ENCODE data around the gene TNNC2. TPM values are rescaled to one million over a fixed set of nuclear protein-coding genes. Genes with fewer than 3 reads are reported as not detected.

Gene TNNC2
- total and polyA plus RNA-seq, 2 of the 8 experiments (the other 6 are each of a cell fraction or from before 2014, with no cell fraction given): 5.7 to 7.6 TPM

GRCh38 chr20:45782890-45783289 is 44.2 kb downstream of the TNNC2 start:
- no peak for DNase-seq (ENCODE audit: low read depth in 1 of 2, low spot score in 2 of 2)
- no peak overlapping the region for H2AK5ac ChIP-seq (ENCODE audit: low read depth, low read length)

More at GRCh38 chr20:45782890-45783289, 44.2 kb downstream of the TNNC2 start:
- Histone ChIP-seq H3K56ac (replicated peaks; ENCODE audit: insufficient read length, low read depth, low read length) (no peak overlapping the region), H4K5ac (ENCODE audit: insufficient read length, low read depth, low read length) (no peak overlapping the region), H2BK5ac (ENCODE audit: low read depth, low read length) (no peak overlapping the region), H3K4me1 (replicated peaks in 1 of 4; ENCODE audit: control insufficient read depth in 3 of 4, insufficient read depth in 4 of 4, low read length in 3 of 4) (no peaks in the 10 kb centered on the region), H2BK12ac (ENCODE audit: low read depth, low read length) (no peak overlapping the region), H2AFZ (ENCODE audit: low read length) (no peak overlapping the region), H3K27ac (ENCODE audit: low read depth, low read length) (no peak overlapping the region), H3K14ac (ENCODE audit: insufficient read length) (no peak overlapping the region), H2BK20ac (ENCODE audit: low read length) (no peak overlapping the region), H3K27me3 (replicated peaks in 1 of 4; ENCODE audit: control insufficient read depth in 3 of 4, extremely low read depth in 1 of 4, insufficient read depth in 3 of 4, low read length in 3 of 4) (no peaks in the 10 kb centered on the region), H2BK120ac (replicated peaks; ENCODE audit: low read depth, low read length) (no peak overlapping the region), H3K23me2 (ENCODE audit: low read depth, low read length) (no peaks in the 10 kb centered on the region; the same call in 1 of the 2 replicates), H4K8ac (ENCODE audit: extremely low read depth, insufficient read depth, low read length) (no peak overlapping the region), H3K79me1 (ENCODE audit: low read depth, low read length) (no peaks in the 10 kb centered on the region), H3K9me3 (ENCODE audit: insufficient read depth in 2 of 2, low read depth in 1 of 2, low read length in 1 of 2) (no peaks in the 10 kb centered on the region), H2BK15ac (ENCODE audit: low read length) (no peak overlapping the region), H4K91ac (replicated peaks; ENCODE audit: insufficient read length, low read length) (no peak overlapping the region), H3K36me3 (ENCODE audit: control insufficient read depth in 2 of 4, insufficient read depth in 4 of 4, low read length in 3 of 4) (no peaks in the 10 kb centered on the region), H3K9ac (replicated peaks in 1 of 4; ENCODE audit: extremely low read depth in 1 of 4, low read depth in 3 of 4, low read length in 3 of 4) (no peak overlapping the region), H3K79me2 (ENCODE audit: control insufficient read depth in 1 of 2, insufficient read depth in 2 of 2, low read length in 2 of 2) (no peaks in the 10 kb centered on the region), H4K20me1 (replicated peaks in 1 of 2; ENCODE audit: control insufficient read depth in 1 of 2, insufficient read depth in 2 of 2, low read length in 2 of 2) (no peaks in the 10 kb centered on the region), H3K23ac (ENCODE audit: insufficient read length) (no peak overlapping the region), H3K18ac (ENCODE audit: extremely low read depth, low read length) (no peak overlapping the region), H3K4ac (replicated peaks; ENCODE audit: insufficient read length, low read depth, low read length) (no peak overlapping the region), H3K4me3 (ENCODE audit: extremely low read depth in 1 of 4, insufficient read depth in 2 of 4, low read depth in 3 of 4, low read length in 4 of 4) (no peak overlapping the region), H3K4me2 (ENCODE audit: insufficient read depth in 1 of 2, low read depth in 2 of 2, low read length in 2 of 2) (no peak overlapping the region)
- CTCF ChIA-PET (ENCODE audit: partially characterized antibody): interaction anchor here (1.0 to 2.3 kb wide), 6 partner anchors 12 to 409 kb away, joined by 3 to 11 read pairs (median 4); no protein-coding TSS in a partner anchor
- whole genome bisulfite sequencing, 2 experiments (ENCODE audit: extremely low coverage in 1 of 2, insufficient coverage in 1 of 2, insufficient read length in 1 of 2, insufficient replicate concordance in 2 of 2, low coverage in 1 of 2, low lambda C conversion rate in 2 of 2, missing lambda C conversion rate in 1 of 2): 78% methylated on average over 4 of the region's 4 CpGs; no CpG with 5 or more reads in 1 of the 2 experiments
- POLR2A ChIA-PET (ENCODE audit: partially characterized antibody): interaction anchor here (1.2 kb wide), 1 partner anchor 73 kb away, joined by 3 read pairs; no protein-coding TSS in a partner anchor
- TF ChIP-seq ATF3 (IDR thresholded peaks at IDR 0.05; ENCODE audit: insufficient read depth, low read depth, low read length) (no peak), ZNF274 (IDR thresholded peaks at IDR 0.05; ENCODE audit: borderline replicate concordance, extremely low read depth, low read length) (no peak), RXRA (IDR thresholded peaks at IDR 0.05; ENCODE audit: insufficient read depth, low read depth, low read length) (no peak), RFX5 (IDR thresholded peaks at IDR 0.05; ENCODE audit: borderline replicate concordance, low read depth, low read length) (no peak)
- FAIRE-seq: no peak

Measured in H1 (cell line).